Stimulated activated CD8-positive, alpha-beta memory T cell treated with anti-CD3 and anti-CD28 coated beads, Interleukin-15, amount 100 ng/mL, for 24 hours (primary cell): Measurements from ENCODE around the gene LIN9.
A peak's percentile ranks its signal among the peaks of the same experiment; 100 is the strongest.
"Not testable (repeated sequence)": the region's sequence is repeated elsewhere in the genome, so short reads cannot be mapped to it uniquely, and the experiment has no call there.

Experiments used
- DNase-seq: peaks from one replicate; pipeline ENCODE4 v3.0.0-alpha.2; 2020; ENCODE audit warnings: low read depth

LIN9 gene

GRCh38 chr1:226308723-226309397, at the start of gene LIN9:
Gene LIN9 (minus strand): TSS chr1:226309164. CDS start chr1:226309139, 25 bp downstream.
- peak; percentile 76 for DNase-seq

DNA sequence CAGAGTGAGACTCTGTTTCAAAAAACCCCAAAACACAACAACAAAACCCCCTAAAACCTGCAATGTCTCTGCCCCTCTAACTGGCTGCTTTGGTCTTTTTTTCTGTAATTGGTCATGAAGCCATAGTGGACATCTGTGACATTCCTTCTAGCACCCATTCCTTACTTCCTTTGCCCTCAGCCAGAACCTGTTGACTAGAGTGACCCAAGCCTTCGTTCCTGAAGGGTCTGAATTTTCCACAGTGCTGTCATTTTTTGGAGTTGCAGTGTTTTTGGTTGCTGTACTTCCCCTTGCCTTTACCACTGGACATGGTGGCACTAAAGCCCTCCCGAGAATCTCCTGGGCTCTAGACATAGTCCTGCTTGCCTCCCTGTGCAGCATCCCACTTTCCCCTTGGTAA, 48.5 kb upstream of the LIN9 start:
- no peak for DNase-seq

DNA sequence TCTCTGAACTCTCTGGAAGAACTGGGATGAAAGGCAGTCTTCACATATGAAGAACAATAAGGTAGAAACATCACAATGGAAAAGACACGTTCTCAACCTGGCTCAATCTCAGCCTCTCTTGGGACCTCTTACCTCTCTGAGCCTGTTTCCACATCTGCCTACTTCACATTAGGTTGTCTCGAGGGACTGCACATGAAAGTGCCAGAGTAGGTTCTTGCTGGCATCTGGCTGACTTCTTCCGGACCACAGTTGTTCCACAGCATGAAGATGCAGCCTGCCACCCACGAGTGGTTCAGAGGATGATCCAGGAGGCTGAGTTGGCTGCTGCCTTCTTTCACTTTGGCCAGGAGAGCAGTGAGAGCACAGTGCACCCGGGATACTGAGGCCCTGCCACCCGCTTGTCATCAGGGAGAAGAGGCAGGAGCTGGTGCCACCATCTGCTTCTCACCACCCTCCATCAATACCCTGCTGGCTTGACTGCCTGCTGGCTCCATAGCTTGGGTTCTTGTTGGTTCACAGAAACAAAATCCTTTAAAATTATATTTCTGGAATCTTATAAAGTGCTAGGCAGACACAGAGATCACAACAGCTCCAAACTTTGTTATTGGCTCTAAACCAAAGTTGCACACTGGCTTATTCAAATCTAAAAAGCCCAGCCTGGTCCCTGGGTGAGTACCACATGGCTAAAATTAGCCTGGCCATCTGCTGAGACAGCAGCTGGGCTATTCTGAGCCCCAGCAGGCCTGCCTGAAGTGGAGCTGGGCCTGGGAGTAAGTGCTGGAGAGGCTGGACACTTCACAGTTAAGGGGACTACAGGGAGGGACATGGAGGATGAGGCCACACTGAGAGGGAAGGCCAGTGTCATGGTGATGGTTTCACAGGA, 46.9 kb upstream of the LIN9 start:
- no peak for DNase-seq

DNA sequence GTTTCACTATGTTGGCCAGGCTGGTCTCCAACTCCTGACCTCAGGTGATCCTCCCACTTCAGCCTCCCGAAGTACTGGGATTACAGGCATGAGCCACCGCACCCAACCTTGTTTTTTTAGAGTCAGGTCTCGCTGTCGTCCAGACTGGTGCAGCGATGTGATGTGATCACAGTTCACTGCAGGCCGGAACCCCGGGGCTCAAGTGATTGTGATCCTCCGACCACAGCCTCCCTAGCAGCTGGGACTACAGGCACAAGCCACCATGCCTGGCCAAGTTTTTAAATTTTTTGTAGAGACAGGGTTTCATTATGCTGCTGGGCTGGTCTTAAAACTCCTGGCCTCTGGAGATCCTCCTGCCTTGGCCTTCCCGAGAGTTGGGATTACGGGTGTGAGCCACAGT, 46.1 kb upstream of the LIN9 start:
- no peak for DNase-seq

DNA sequence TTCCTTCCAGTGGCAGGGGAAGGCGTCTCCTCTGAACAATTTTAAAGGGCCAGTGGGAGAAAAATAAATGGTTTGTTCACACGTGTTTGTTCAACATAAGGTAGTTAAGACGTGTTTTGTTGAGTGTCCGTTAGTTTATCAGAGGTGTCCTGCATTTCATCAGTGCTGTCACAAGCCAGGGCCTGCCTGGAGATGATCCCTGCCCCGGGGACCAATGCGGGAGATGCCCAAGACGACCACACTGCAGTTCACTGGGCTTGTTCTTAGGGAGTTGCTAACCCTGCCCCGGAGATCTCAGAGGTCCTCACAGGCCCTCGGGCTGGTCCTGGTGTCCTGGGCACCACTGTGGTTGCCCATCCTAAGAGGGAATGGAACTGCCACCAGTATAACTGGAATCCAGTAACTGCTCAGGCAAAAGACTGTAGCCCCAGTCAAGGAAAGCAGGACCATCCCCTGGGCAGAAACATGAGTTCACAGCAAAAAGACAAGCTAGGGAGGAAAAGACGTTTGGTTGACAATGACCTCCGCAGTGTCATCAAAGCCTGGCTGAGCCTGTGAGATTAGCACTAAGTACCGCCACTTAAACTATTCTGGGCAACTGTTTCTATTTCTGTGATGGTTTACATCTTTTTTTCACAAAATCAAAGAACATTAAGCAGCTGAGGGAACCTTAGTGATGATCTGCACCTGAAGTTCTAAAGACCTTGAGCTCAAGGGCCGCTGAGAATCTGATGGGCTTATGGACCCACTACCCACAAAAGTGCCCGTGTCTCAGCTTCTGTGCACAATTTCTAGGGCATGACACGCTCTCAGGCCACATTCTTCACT, 44.9 kb upstream of the LIN9 start:
- DNase-seq, result no peak

- no peak for DNase-seq
Observed at GRCh38 chr1:226351709-226352108, 42.7 kb upstream of the LIN9 start.

DNA sequence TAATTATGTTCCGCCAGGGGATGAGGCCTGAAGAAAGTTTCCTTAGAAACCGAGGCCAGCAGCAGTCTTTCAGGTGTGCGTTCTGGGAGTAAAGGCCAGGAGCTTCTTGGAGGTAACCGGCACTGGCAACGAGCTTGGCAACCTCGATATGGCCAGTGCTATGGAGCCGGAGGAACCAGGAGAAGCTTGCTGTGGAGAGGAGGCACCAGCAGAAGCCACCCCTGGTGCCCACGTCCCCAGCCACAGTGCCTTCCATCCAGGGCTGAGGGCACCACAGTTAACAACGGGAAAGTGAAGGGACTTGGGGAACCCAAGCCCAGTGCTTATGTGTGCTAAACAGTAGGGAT, 41.5 kb upstream of the LIN9 start:
- no peak for DNase-seq

GRCh38 chr1:226349801-226350518, 41.0 kb upstream of the LIN9 start:
- DNase-seq, result no peak

DNA sequence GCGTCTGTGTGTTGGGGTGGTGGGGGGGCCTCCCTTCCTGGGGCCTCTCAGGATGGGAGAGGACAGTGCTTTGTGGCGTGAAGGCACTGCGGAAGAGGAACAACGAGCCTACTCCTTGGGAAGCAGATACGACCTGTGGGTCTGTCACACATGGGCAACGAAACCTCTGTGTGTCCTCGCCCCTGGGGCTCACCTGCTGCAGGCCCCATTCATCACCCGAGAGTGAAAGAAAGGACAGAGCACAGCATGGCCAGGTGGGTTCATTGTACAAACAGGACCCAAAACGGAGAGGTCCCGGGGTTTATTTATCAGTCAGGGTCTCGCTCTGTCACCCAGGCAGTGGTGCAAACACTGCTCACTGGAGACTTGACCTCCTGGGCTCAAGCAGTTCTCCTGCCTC, 40.1 kb upstream of the LIN9 start:
- no peak for DNase-seq

DNA sequence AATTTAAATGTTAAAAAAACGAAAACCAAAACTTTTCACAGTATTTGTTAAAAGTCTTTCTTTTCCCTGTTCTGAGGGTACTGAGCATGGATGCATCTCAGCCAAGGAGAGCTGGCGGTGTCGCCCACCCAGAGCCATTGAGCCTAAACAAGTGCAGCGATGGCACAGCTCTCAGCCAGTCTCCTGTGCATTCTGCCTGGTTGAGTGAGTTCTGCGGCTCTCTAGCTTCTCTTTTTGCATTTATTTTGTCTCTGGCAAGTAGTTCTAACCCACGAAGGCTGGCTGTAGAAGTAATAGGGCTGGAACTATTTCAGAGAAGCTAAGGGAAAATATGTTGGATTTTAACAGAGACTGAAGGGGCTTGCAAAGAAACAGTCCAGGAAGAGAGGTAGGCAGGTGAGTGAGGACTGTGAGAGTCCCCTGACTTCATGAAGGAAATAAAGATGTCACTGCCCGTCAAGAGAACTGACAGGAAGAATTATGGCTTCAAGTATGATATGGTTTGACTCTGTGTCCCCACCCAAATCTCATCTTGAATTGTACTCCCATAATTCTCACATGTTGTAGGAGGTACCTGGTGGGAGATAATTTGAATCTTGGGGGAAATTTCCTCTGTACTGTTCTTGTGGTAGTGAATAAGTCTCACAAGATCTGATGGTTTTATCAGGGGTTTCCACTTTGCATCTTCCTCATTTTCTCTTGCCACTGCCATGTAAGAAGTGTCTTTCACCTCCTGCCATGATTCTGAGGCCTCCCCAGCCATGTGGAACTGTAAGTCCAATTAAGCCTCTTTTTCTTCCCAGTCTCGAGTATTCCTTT, 35.7 kb upstream of the LIN9 start:
- no peak for DNase-seq

DNA sequence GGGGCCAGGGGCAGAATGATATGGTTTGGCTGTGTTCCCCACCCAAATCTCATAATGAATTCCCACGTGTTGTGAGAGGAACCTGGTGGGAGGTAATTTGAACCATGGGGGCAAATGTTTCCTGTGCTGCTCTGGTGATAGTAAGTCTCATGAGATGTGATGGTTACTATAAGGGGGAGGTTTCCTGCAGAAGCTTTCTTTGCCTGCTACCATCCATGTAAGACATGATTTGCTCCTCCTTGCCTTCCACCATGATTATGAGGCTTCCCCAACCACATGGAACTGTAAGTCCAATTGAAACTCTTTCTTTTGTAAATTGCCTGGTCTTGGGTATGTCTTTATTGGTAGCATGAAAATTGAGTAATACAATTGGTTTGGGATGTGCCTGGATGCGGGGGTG, 33.7 kb upstream of the LIN9 start:
- no peak for DNase-seq

DNA sequence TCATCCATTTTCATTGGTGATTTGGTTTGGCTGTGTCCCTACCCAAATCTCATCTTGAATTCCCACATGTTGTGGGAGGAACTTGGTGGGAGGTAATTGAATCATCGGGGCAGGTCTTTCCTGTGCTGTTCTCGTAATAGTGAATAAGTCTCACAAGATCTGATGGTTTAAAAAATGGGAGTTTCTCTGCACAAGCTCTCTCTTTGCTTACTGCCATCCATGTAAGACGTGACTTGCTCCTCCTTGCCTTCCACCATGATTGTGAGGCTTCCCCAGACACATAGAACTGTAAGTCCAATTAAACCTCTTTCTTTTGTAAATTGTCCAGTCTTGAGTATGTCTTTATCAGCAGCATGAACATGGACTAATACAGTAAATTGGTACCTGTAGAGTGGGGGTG, 31.1 kb upstream of the LIN9 start:
- not testable (repeated sequence) for DNase-seq

DNA sequence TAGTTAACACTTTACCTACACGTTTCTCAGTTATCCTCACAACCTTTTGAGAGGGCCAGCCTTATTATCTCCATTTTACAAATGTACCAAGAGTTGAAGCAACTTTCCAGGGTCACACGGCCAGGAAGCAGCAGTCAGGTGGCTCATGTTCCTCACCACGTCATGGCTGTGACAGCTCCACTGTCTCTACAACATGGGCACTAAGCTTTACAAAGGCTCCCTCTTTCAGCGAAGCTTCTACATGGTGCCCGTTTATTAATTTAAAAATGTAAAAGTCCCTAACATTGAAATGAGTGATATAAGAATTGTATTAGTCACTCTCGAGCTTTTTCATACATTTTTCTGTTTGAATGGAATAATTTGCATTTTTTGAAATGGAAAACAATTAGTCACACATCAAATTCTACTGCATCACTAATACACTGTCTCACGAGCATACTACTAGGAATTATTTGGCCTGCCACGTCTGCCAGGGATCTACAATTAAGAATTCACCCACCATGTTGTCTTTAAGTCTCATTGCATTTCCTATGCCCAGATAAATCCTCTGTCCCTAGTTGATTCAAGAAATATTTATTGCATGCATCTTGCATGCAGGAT, 28.4 kb upstream of the LIN9 start:
- no peak for DNase-seq

DNA sequence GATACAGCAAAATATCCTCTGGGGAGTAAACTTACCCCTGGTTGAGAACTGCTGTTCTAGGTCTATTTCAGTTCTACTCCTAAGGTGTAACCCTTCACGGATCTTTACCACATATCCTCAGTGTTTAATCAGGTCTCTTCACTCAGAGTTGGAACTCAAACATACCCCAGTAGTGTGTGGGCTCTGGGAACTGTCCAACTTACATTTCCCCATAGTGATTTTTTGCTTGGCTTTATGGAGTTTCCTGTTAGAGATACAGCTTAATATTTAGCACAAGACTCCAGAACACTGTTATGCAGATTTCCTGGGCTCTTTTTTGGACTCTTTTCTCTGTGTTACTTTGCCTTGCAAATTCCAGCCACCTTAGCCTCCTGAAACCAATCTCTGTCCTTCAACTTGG, 26.7 kb upstream of the LIN9 start:
- no peak for DNase-seq

DNA sequence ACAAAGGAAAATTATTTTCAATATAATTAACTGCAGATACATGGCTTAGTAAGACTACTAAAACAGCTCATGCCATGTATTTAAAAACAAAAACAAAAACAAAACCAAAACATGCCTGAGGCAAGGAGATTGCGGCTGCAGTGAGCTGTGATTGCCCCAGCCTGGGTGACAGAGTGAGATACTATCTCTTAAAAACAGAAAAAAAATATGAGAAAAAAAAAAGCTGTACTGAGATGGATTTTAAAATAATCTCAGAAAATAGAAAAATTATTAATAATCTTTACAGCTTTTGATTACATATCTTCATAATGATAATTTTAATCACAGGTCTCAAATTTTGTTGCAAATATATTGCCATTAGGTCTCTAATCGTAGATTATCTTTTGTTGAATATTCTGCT, 24.0 kb upstream of the LIN9 start:
- DNase-seq, result no peak

GRCh38 chr1:226329237-226329636, 20.3 kb upstream of the LIN9 start:
- no peak for DNase-seq

DNA sequence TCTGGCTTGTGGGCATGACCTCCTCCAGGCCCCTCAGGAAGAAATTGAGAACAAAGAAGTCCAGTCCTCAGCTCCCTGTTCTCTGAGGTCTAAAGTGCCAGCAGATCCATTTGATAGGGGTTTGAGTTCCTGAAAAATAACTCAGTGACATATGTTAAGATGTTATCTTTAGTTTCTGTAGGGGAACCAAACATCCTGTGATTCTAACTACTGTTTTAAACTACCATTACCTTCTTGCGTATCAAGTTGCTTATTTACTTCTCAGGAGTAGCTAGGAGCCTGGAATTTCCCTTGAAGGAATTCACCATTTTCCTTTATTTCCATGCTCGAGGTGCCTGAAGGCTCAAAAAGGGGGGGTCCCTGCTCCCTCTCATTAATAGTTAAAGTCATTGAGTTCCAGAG, 18.8 kb upstream of the LIN9 start:
- no peak for DNase-seq

DNA sequence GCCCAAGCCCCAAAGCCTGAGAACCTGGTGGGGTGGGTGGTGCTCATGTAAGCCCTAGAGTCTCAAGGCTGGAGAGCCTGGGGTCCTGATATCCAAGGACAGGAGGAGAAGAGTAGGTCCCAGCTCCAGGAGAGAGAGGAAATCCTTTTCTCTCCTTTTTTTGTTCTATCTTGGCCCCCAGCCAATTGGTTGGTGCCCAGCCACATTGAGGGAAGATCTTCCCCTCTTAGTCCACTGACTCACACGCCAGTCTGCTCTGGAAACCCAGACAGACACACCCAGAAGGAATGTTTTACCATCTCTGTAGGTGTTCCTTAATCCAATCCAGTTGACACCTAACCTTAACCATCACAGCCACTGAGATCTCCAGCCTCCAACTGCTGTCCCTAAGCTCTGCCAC, 16.2 kb upstream of the LIN9 start:
- DNase-seq, result no peak

DNA sequence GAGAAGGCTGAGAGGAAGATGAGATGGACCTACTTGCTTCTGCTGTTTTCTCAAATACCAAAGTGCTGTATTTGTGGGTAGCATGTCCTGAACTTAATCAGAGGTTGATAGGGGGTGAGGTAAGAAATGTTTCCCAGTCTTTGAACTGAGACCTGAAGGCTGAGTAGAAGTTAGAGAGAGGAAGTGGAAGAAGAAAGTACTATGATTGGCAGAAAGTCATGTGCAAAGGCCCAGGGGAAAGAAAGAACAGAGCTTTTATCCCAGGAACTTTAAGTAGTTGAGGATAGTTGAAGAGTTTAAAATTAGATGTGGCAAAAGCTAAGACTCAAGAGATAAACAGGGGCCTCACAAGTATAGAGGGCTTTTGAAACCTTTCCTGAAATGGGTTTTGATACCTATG, 15.5 kb upstream of the LIN9 start:
- no peak for DNase-seq

GRCh38 chr1:226322986-226323385, 14.0 kb upstream of the LIN9 start:
- DNase-seq, result no peak

GRCh38 chr1:226320930-226321329, 12.0 kb upstream of the LIN9 start:
- DNase-seq, result no peak
